Mucosa of stomach (tissue), 1 donor: ENCODE results near the gene LOXL3.

Experiments used
- H3K27me3 ChIP-seq: one replicate; pipeline ENCODE4 v1.7.0; 2013; ENCODE audit warnings: mild to moderate bottlenecking, low read length; ENCODE audit not compliant: control insufficient read depth, insufficient read depth
- H3K36me3 ChIP-seq: one replicate; pipeline ENCODE4 v1.7.0; 2013; ENCODE audit warnings: low read length; ENCODE audit not compliant: control insufficient read depth, insufficient read depth
- H3K4me1 ChIP-seq: one replicate; pipeline ENCODE4 v1.7.0; 2013; ENCODE audit warnings: mild to moderate bottlenecking, low read length; ENCODE audit not compliant: control insufficient read depth, insufficient read depth
- H3K4me3 ChIP-seq: one replicate; pipeline ENCODE4 v1.7.0; 2013; ENCODE audit warnings: low read length
- H3K9ac ChIP-seq: one replicate; pipeline ENCODE4 v1.7.0; 2013; ENCODE audit warnings: mild to moderate bottlenecking, low read length, moderate library complexity
- H3K9me3 ChIP-seq: one replicate; pipeline ENCODE4 v1.7.0; 2013; ENCODE audit warnings: mild to moderate bottlenecking, low read length, moderate library complexity; ENCODE audit not compliant: control insufficient read depth
- donor health status: Pancreatic carcinoma.

Gene LOXL3

GRCh38 chr2:74583504-74583903 lies 29.8 kb upstream of the LOXL3 start:
- Histone ChIP-seq H3K9ac (no peak overlapping the region), H3K9me3 (no peaks in the 10 kb centered on the region), H3K36me3 (no peaks in the 10 kb centered on the region), H3K4me1 (peaks cover 4% of the 10 kb centered on the region), H3K4me3 (no peak overlapping the region), H3K27me3 (no peaks in the 10 kb centered on the region)

GRCh38 chr2:74582184-74582583 lies 28.4 kb upstream of the LOXL3 start:
- H3K9me3 ChIP-seq, result no peaks in the 10 kb centered on the region
- H3K27me3 ChIP-seq, result no peaks in the 10 kb centered on the region
- no peaks in the 10 kb centered on the region for H3K4me1 ChIP-seq
- H3K36me3 ChIP-seq, result no peaks in the 10 kb centered on the region
- no peak overlapping the region for H3K4me3 ChIP-seq
- H3K9ac ChIP-seq, result no peak overlapping the region

GRCh38 chr2:74581463-74581862 lies 27.7 kb upstream of the LOXL3 start:
- H3K4me3 ChIP-seq, result no peak overlapping the region
- no peaks in the 10 kb centered on the region for H3K4me1 ChIP-seq
- no peaks in the 10 kb centered on the region for H3K9me3 ChIP-seq
- no peaks in the 10 kb centered on the region for H3K27me3 ChIP-seq
- no peaks in the 10 kb centered on the region for H3K36me3 ChIP-seq
- H3K9ac ChIP-seq, result no peak overlapping the region

- no peak overlapping the region for H3K9ac ChIP-seq
- H3K36me3 ChIP-seq, result no peaks in the 10 kb centered on the region
- no peaks in the 10 kb centered on the region for H3K9me3 ChIP-seq
- no peaks in the 10 kb centered on the region for H3K4me1 ChIP-seq
- no peak overlapping the region for H3K4me3 ChIP-seq
- H3K27me3 ChIP-seq, result no peaks in the 10 kb centered on the region
Observed at GRCh38 chr2:74578408-74578807, 24.7 kb upstream of the LOXL3 start.

DNA sequence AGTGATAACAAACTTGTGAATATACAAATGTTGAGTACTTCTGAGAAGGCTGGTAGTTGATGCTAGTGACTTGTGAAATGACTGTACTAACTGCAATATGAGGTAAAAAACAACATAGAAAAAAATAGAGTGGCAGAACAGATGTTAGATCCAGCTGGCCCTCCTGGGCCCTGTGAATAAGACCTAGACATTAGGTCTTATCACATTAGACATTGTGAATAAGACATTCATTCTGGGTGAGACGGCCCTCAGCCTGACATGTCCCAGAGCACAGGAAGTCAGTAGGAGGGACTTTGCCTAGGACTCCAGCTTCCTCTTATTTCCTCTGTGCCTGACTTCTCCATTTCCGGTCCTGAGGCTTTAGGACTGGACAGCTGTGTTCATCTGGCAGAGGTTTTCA lies 23.7 kb upstream of the LOXL3 start:
- Histone ChIP-seq H3K9me3 (no peaks in the 10 kb centered on the region), H3K27me3 (no peaks in the 10 kb centered on the region), H3K36me3 (no peaks in the 10 kb centered on the region), H3K4me3 (no peak overlapping the region), H3K9ac (no peak overlapping the region), H3K4me1 (no peaks in the 10 kb centered on the region)

GRCh38 chr2:74576863-74577229 lies 23.1 kb upstream of the LOXL3 start:
- Histone ChIP-seq H3K4me3 (no peak overlapping the region), H3K4me1 (no peaks in the 10 kb centered on the region), H3K27me3 (no peaks in the 10 kb centered on the region), H3K9me3 (no peaks in the 10 kb centered on the region), H3K9ac (no peak overlapping the region), H3K36me3 (no peaks in the 10 kb centered on the region)

DNA sequence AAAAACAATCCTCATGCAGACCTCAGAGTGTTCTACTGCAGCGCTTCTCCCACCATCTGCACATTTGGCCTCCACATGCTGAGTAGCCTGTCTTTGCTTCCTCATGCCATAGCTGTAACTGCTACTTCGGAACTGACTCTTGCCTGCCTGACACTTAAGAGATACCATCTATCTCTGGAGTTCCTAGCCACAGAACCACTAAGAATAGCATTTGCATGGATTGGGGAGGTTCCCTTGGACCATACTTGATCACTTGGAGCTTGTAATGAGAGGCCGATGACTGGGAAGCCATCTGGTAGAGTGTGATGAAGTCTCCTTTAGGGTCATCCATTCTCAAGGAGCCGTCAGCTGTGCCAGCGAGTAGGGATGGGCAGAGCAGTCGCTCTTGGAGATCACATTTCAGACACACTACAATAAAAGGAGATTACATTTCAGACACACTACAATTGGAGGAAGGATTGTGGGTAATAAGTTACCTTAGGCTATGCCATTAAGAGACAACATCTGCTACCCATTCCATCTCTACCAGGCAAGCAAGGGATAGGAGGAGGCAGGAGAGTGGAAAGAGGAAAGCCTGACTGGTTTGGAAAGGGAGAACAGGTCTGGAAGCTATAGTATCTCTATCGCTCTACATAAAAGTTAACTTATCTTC lies 22.6 kb upstream of the LOXL3 start:
- no peaks in the 10 kb centered on the region for H3K36me3 ChIP-seq
- no peak overlapping the region for H3K9ac ChIP-seq
- no peaks in the 10 kb centered on the region for H3K4me1 ChIP-seq
- no peak overlapping the region for H3K4me3 ChIP-seq
- H3K9me3 ChIP-seq, result no peaks in the 10 kb centered on the region
- H3K27me3 ChIP-seq, result no peaks in the 10 kb centered on the region

DNA sequence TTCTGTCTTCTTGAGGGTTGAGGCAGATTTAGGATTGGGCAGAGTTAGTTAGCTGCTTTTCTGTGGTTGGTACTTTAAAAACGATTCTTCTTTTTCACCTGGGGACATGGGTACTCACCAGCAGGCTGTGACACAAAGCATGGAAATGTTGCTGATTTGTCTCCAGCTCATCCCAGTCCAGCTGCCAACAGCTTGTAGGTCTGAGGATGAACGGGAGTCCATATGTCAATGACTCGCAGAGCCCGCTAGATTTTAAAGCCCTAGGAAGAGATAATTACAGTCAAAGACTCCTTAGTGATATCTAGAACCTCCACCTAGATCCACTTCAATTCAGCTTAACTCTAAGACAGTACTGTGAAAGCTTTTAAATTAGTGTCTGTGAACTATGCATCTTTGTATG lies 21.6 kb upstream of the LOXL3 start:
- H3K9ac ChIP-seq, result no peak overlapping the region
- no peaks in the 10 kb centered on the region for H3K4me1 ChIP-seq
- H3K9me3 ChIP-seq, result no peaks in the 10 kb centered on the region
- no peaks in the 10 kb centered on the region for H3K27me3 ChIP-seq
- H3K36me3 ChIP-seq, result no peaks in the 10 kb centered on the region
- H3K4me3 ChIP-seq, result no peak overlapping the region

- Histone ChIP-seq H3K27me3 (no peaks in the 10 kb centered on the region), H3K36me3 (no peaks in the 10 kb centered on the region), H3K4me3 (no peak overlapping the region), H3K4me1 (no peaks in the 10 kb centered on the region), H3K9me3 (no peaks in the 10 kb centered on the region), H3K9ac (no peak overlapping the region)
Observed at GRCh38 chr2:74573747-74574562, 20.2 kb upstream of the LOXL3 start.

DNA sequence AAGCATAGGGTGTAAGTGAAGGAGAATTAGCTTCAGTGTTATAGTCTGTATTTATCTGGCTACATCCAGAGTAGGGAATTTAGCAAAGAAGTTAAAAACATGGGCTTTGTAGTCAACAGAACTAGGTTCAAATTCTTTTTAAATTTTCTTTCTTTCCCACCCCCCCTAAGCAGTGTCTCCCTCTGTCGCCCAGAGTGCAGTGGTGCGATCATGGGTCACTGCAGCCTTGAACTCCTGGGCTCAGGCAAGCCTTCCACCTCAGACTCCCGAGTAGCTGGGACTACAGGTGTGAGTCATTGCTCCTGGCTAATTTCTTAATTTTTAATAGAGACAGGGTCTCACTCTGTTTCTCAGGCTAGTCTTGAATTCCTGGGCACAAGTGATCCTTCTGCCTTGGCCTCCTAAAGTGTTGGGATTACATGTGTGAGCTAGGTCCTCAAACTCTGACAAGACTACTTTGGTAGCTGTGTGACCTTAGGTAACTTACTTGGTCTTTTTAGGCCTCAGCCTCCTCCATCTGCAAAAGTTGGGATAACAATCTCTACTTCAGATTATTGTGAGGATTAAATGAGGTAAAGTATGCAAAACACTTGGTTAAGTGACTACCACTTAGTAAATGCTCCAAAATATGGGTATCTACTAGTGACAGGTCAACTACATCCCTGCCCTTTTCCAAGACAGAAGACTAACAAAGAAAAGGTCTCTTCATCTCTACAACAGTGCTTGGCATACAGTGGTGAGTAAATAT lies 18.6 kb upstream of the LOXL3 start:
- H3K4me3 ChIP-seq, result no peak overlapping the region
- no peak overlapping the region for H3K9ac ChIP-seq
- no peaks in the 10 kb centered on the region for H3K36me3 ChIP-seq
- H3K9me3 ChIP-seq, result no peaks in the 10 kb centered on the region
- H3K27me3 ChIP-seq, result no peaks in the 10 kb centered on the region
- H3K4me1 ChIP-seq, result no peaks in the 10 kb centered on the region

DNA sequence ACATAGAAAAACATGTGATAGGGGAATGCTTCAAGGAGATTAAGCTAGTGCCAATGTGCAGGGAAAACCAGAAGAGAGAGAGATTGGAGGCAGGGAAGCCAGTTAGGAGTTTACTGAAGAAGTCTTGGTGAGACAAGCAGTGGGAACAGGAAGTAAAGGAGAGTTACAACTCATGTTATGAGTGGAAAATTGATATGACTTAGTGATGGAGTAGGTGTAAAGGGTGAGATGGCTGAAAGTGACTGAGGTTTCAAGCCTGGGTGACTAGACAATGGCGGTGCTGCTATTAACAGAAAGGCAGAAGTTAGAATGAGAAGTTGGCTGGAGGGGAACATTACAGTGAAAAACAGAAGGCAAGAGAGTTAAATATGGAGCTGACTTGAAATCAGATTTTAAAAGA lies 17.3 kb upstream of the LOXL3 start:
- Histone ChIP-seq H3K27me3 (no peaks in the 10 kb centered on the region), H3K9ac (no peak overlapping the region), H3K4me1 (no peaks in the 10 kb centered on the region), H3K9me3 (no peaks in the 10 kb centered on the region), H3K4me3 (no peak overlapping the region), H3K36me3 (no peaks in the 10 kb centered on the region)

GRCh38 chr2:74569686-74570085 lies 15.9 kb upstream of the LOXL3 start:
- Histone ChIP-seq H3K9ac (no peak overlapping the region), H3K4me1 (no peaks in the 10 kb centered on the region), H3K4me3 (no peak overlapping the region), H3K27me3 (no peaks in the 10 kb centered on the region), H3K36me3 (no peaks in the 10 kb centered on the region), H3K9me3 (no peaks in the 10 kb centered on the region)
